HG03378 (cell line): Measurements from ENCODE around the gene ARHGEF3.

Experiments
- ATAC-seq: cut with Tn5 transposase; IDR thresholded peaks from one replicate; pipeline ENCODE4 v1.9.1; 2021; ENCODE audit warnings: mild to moderate bottlenecking, moderate library complexity; ENCODE audit not compliant: unreplicated experiment

Gene ARHGEF3

GRCh38 chr3:56823421-56823926, 21.7 kb upstream of the ARHGEF3 start:
- ATAC-seq, result no peak

DNA sequence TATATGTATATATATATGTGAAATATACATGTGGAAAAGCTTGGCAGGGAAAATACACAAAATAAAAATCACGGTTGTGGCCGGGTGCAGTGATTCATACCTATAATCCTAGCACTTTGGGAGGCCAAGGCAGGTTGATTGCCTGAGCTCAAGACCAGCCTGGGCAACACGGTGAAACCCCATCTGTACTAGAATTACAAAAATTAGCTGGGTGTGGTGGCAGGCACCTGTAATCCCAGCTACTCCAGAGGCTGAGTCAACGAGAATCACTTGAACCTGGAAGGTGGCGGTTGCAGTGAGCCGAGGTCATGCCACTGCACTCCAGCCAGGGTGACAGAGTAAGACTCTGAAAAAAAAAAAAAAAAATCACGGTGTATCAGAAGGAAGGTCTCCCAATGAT, 20.8 kb upstream of the ARHGEF3 start:
- ATAC-seq, result no peak

DNA sequence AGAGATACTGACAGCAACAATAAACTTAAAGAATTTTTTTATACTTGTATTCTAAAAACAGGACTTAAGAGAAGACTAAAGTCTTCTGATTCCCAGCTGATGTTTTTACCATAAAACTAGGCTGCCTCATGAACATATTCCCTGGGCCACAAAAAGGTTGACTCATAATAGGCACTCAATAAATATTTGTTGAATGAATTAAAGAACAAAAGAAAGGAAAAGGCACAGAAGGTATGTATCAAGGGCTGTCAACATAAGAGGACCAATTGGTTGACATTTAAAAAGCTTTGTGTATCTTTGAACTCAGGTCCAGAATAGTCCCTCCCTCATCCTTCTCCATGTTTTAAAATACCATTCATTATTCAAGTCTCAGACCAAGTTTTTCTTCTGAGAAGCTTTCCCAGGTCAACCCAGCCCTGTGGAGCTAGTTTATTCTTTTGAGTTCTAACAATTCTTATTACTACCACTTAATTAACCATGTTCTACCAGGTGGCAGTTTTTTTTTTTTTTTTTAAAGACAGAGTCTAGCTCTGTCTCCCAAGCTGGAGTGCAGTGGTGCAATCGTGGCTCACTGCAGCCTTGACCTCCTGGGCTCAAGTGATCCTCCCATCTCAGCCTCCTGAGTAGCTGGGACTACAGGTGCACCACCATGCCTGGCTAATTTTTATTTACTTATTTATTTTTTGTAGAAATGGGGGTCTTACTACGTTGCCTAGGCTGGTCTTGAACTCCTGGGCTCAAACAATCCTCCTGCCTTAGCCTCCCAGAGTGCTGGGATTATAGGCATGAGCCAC, 17.5 kb upstream of the ARHGEF3 start:
- no peak for ATAC-seq

DNA sequence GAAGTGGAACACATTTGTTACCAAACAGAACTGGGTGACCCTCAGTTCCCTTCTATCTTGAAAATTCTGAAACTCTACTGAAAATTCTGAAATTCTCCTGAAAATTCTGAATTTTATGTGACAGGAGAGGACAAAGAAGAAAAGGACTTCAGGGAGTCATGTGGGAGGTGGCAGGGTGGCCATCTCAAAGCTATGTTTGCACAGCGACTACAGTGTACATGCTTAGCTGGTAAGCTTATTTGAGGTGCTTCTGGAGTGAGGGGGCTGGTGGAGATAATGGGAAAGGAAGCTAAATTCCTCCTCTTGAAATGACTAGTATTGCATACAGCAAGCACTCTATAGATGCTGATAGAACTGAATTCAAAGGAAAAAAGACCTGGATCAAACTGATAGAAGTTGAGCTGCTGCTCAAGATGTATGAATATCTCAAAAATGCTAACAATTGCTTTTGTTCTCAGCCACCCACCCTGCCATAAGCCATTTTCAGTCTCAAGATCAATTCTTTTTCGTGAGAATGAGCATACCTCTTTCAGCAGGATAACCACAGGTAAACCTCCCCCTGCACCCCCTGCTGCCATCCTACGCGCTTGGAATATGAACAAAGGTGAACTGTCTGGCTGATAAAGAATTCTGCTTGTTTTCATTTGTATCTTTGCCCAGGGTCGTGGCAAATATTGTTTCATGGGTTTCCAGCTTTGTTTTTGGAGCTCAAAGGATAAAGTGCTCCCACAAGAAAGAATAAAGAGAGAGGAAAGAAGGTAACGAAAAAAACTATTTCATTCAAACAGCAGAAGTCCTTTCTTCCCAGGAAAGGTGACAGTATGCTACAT, 16.6 kb upstream of the ARHGEF3 start:
- ATAC-seq, result no peak

DNA sequence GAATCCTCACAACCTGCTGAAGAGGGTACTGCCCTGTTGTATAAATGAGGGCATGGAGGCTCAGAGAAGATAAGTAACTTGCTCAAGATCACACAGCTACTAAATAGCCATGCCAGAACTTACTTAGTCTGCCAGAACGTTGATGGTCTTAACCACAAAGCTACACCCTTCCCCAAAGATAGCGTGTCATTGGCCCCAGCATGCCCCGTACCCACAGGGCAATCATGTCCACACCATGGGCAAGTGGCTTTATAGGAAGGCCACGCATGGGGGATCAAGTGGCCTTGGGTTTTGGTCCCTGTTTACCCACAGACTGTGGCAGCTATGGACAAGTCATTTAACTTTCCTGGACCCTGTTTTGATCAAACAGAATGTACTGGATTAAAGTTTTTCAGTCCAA, 15.9 kb upstream of the ARHGEF3 start:
- ATAC-seq, result no peak

DNA sequence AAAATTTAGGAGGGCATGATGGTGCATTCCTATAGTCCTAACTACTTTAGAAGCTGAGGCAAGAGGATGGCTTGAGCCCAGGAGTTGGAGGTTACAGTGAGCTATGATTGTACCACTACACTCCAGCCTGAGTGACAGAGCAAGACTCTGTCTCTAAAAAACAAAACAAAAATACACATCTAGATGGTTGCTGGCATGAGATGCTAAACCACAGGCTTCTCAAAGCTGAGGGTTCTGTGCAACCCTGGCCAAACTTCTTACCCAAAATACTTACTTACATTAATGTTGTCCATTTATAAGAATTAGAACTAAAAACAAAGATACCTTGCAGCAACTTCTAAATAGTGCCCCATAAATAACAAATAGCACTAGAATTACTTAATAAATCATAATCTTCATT, 14.3 kb upstream of the ARHGEF3 start:
- ATAC-seq, result no peak

GRCh38 chr3:56815589-56815988, 13.8 kb upstream of the ARHGEF3 start:
- ATAC-seq, result no peak

DNA sequence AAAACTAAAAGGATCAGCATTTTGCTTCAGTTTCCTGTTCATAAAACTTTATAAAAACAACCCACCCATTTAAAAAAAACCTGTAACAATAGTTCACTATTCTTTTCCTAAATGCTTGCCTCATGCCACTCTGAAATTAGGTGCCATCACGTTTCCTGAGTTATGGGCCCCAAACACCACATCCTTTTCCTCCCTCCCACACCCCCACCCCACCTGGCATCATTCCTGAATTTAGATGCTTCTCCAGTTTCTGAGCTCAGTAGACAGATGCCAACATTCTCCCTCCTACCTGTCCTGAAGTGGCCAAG, 11.9 kb upstream of the ARHGEF3 start:
- no peak for ATAC-seq

DNA sequence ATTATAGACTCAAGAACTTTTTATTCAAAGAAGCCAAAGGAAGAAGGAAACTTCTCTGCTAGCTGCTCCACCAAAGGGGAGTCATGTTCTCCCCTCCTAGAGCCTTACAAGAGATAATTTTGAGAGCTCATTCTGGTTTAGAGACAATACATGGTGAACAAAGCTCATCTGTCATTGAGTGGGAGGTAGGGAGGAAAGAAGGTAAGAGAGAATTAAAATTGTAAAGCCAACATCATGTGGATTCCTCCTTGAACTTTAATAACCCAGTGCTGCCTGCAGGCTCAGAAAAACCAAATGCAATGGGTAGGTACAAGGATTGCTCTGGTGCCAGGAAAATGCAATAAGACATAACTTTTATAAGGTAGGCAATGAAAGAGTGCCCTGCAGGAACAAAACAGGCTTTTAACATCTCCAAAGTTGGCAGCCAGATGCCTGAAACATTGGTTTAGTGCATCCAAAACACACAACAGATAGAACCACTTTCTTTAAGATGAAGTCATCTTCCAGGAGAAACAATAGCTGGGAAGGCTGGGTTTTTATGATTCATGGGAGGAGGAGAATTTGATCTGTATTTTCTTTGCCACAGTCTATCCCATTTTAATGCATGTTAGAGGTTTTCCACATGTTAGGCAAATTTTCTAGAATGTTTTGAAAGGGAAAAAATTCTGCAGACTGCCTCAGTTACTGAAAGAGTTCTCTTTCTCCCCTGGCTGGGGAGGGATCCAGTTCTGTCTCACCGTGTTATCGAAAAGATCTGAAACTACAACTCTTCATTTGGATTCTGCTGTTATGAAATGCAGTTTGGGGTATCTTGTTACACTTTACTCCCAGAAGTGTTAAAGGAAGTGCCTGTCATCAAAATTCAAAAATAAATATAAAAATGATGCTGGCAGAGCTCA, 11.3 kb upstream of the ARHGEF3 start:
- ATAC-seq, result no peak

DNA sequence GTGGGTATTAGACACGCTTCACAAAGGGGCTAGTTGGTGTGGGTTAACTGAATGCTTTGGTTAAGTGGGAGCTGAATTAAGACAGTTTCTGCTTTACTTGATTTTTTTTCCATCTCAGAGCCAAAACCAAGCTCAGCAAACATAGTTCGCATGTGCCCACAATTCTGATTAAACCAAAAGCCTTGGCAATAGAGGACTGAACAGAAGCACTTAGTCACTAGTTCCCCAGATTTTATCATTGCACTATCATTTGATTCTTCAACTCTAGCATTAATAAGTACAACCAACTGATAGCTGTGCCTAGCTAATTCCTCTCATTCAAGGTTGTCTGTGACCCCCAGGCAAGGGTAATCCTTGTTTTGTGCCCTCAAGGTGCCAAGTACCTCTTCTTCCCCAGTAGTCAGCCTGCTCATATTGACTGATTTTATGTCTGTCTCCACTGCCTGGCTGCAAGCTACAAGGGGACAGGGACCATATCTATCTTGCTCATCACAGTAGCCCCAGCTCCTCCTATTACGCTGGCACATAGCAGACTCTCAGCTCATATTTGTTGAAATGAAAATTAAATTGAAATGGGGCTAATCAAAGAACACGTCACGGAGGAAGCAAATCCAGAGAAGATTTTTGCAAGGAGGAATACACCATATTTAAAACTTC, 9.9 kb upstream of the ARHGEF3 start:
- ATAC-seq, result no peak

DNA sequence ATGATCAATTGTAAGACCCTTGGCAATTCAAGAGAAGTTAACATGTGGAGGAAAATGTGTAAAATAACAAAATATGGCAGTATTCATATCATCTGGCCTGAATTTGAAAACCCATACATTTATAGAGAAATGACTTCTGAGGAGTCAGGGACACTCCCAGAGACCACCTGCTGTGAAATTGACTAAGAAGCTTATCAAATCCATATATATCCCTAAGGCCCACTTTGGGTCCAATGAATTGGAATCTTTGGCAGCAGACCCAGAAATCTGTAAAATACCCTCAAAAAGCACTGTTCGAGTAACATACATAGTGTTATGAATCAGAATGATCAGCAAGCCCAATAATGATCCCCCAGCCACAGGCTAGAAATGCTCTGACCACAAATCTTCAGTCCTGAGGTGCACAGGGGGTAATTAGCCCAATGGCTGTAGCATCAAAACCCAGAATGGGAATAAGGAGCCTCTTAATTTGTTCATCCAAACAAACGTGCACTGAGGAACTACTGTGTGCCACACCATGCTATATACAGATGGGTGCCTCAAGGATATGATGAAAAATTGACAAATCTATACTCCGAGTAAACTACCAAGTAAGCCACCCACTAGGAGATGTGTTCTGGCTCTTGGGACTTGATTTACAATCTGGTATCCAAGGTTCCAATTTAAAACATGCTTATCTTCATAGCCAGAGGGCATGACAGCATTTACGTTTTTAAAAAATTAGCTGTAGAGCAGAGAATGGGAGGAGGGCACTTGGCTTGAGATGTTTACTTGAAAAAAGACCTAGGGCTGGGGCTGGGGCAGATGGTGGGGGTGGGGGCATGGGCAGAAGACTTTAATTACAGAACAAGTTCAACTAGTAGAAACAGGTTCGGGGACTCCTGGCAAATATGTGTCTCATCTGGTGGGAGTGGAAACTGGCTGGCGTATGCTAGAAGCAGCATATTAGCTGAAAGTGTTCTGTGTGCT, 9.1 kb upstream of the ARHGEF3 start:
- no peak for ATAC-seq

DNA sequence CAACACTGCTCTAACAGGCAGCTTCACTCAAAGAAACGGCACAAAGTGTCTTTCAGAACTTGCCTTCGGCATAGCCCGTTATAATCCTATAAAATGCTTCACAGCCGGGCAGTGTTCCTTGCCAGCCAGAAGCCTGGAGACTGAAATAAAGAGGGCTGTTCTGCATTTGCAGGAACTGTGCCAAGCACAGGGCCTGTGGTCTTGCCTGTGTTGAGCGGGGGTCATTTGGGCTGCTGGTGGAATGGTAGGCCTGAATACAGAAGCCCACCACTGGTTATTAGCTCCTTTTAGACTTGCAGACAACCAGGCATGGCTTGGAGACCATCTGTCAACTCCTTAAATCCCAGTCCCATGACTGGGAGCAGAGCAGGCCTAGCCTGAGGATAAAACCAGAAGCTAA, 4.7 kb upstream of the ARHGEF3 start:
- ATAC-seq, result no peak

- ATAC-seq, result no peak
Measured at GRCh38 chr3:56802790-56803189, 1.0 kb upstream of the ARHGEF3 start.

DNA sequence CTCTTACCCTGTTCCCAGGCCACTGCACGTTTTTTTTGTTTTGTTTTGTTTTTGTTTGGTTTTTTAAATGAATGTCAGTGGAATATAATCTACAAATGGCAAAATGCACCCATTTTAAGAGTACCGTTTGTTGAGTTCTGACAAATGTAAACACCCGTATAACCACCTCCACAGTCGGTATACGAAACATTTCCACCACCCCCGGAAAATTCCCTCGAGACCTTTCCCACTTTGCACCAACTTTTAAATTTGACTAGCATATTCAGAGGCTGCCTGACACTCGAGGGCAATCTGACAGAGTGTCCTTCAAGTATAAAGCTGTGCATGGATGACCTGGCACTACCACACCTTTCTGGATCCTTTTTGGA, 613 bp upstream of the ARHGEF3 start:
- no peak for ATAC-seq

DNA sequence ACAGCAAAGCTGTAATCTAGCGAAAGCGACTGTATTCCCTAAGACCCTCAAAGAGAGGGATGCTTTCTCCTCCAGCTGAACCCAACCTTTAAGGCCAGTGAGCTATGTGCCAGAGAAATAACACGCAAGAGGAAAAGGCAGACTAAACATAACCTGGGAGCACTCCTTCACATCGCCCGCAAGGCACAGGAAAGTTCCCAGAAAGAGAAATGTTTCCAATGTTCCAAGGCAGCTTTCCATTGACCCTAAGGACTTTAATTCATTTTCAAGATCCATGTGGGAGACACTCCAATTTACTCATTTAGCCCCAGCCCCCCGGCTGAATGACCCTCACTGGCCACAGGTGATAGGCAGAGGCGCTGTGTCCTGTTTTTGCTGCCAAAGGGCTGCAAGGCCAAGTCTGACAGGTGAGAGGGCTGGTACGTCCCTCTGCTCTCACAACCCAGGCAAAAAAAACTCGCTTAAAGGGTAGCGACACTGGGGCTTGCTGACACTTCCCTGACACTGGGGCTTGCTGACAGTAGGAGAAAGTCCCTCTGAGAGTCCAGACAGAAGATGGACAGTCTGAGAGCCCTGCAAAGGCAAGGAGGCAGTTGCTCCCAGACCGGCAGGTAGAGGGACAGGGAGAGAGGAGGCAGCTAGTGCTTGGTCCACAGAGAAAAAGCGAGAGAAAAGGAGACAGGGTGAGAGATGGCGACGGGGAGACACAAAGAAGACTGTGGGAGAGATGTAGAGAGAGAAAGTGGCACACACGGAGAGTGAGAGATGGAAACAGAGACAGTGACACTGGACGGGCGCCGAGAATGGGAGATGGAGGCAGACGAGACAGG, 702 bp downstream of the ARHGEF3 start:
- ATAC-seq, result no peak

- ATAC-seq, result no peak
Measured at GRCh38 chr3:56800130-56800831, 1.5 kb downstream of the ARHGEF3 start.

DNA sequence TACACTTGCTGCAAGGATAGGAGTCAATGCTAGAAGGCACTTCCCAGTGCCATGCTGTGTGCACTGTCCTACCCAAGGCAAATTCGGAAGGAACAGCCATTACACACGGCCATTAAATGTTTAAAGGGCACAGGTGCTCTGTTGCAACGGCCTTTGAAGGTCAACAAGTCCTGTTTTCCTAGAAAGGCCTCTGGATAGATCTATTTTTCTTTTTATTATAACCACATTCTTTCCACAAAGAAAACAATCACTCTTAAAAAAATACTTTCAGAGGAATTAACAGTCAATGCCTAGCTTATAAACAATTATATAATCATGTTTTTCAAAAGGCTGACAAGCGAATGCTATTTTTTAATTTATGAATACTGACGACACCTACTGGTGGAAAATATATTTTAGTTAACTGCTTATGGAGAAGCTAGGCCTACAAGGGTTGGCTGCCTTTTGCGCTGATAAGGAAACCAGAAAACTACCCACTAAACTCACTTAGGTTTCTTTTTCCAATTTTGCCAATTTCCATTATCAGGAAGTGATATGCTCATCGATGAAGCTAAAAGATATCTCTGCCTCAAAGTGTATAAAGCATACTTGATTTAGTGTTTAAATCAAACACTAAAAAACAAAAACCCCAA, 2.4 kb downstream of the ARHGEF3 start:
- ATAC-seq, result no peak

GRCh38 chr3:56796996-56797395, 4.8 kb downstream of the ARHGEF3 start:
- ATAC-seq, result no peak
